GM12891 (cell line): ENCODE results near the gene NT5C3A.

ENCODE experiments used
- POLR2A ChIP-seq: IDR thresholded peaks from 2 replicates; pipeline ENCODE4 v1.6.1; 2011; ENCODE audit warnings: low read depth, low read length, control low read depth
- POLR2AphosphoS5 ChIP-seq: IDR thresholded peaks from 2 replicates; pipeline ENCODE4 v1.6.1; 2011; ENCODE audit warnings: low read depth, low read length, control low read depth
- TAF1 ChIP-seq: IDR thresholded peaks from 2 replicates; pipeline ENCODE4 v1.6.1; 2011; ENCODE audit warnings: low read depth, low read length, control low read depth

- TF ChIP-seq POLR2AphosphoS5 (no peak), POLR2A (no peak), TAF1 (no peak)
Measured at GRCh38 chr7:33024189-33024757, 38.3 kb downstream of the NT5C3A start.
